ENCODE measurements around the gene LMAN2L. TPM values are rescaled to one million over a fixed set of nuclear protein-coding genes. Genes with fewer than 3 reads are reported as not detected.

LMAN2L gene
- total RNA-seq, 2 experiments from 2014 or later: 4.8 to 5.7 TPM

GRCh38 chr2:96692094-96692971 is 47.5 kb downstream of the LMAN2L start:
- H3K27ac Mint-ChIP-seq: no peak overlapping the region
- ATAC-seq: no peak

DNA sequence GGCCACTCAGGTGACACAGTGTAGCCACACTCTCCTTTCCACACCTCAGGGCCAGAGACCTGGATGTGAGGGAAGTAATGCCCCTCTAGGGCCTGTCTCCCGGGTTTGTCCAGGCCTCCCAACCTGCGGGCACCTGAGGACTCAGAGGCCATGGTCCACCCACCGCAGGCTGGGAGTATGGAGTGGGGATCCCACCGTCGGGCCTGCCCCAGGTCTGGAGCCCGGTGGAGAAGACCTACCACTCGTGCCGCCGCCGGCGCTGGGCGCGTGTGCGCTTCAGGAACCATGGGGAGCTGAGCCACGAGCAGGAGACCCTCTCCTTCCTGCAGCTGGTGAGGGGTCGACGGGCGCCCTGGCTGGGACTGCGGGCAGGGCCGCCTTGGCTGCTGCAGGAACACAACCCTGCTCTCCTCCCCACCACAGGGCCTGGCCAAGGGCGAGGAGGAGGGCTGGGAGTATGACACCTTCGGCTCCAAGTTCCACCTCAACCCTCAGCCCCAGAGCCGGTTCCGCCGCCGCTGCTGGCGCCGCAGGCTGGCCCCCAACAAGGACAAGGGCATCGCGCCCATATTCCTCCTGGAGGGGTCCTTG is 48.7 kb downstream of the LMAN2L start:
- no peaks in the 10 kb centered on the region for H3K9me3 Mint-ChIP-seq (ENCODE audit: low read depth)
- DNase-seq: no peak
- POLR2A ChIA-PET: no interaction called here
- H3K36me3 Mint-ChIP-seq (ENCODE audit: low read depth): no peaks in the 10 kb centered on the region
- CTCF ChIA-PET: no interaction called here
- ATAC-seq: no peak
- no peak overlapping the region for H3K27ac Mint-ChIP-seq
- H3K4me3 Mint-ChIP-seq: no peak overlapping the region
- H3K4me1 Mint-ChIP-seq: no peaks in the 10 kb centered on the region
- intact Hi-C loops (cut with DNase I, micrococcal nuclease): no loop called here
- H3K27me3 Mint-ChIP-seq: no peaks in the 10 kb centered on the region

More at GRCh38 chr2:96692094-96692971, 47.5 kb downstream of the LMAN2L start:
- ChIA-PET CTCF (interaction anchor here (0.6 kb wide), 2 partner anchors 260 to 1692 kb away, joined by 3 read pairs; no protein-coding TSS in a partner anchor), POLR2A (no interaction called here)
- H3K36me3 Mint-ChIP-seq (ENCODE audit: low read depth): no peaks in the 10 kb centered on the region
- no peaks in the 10 kb centered on the region for H3K4me1 Mint-ChIP-seq
- no peak for DNase-seq
- no peak overlapping the region for H3K4me3 Mint-ChIP-seq
- no peaks in the 10 kb centered on the region for H3K27me3 Mint-ChIP-seq
- intact Hi-C loops (cut with DNase I, micrococcal nuclease): no loop called here
- H3K9me3 Mint-ChIP-seq (ENCODE audit: low read depth): no peaks in the 10 kb centered on the region

GRCh38 chr2:96690306-96691021 is 49.4 kb downstream of the LMAN2L start:
- DNase-seq: no peak
- intact Hi-C loops (cut with DNase I, micrococcal nuclease): no loop called here
- ATAC-seq: no peak
- Mint-ChIP-seq H3K4me3 (no peak overlapping the region), H3K36me3 (ENCODE audit: low read depth) (no peaks in the 10 kb centered on the region), H3K27me3 (no peaks in the 10 kb centered on the region), H3K27ac (no peak overlapping the region), H3K4me1 (no peaks in the 10 kb centered on the region), H3K9me3 (ENCODE audit: low read depth) (no peaks in the 10 kb centered on the region)
- CTCF ChIA-PET: no interaction called here
- POLR2A ChIA-PET: no interaction called here

DNA sequence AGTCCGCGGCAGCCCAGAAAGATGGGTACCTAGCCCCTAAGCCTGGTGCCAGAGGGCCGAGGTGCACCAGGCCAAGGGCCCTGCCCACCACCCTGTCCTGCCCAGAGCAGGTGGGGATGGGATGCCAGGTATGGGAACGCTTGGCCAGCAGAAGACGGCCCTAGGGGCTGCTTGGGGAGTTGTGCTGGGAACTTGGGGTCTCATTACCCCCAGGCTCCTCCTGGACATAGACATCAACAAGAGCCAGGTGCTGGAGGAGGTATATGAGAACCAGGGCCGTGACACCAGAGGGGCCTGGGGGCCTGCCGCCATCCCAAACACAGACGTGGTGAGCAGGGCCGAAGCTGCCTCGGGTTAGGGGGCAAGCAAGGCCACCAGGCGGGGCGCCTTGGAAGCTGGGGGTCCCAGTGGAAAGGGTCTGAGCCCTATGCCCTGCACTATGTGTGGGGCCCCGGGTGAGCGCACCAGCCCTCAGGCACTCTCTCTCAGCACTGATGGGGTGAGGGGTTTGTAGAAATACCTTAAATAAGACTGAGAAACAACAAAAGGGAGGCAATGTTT is 50.4 kb downstream of the LMAN2L start:
- ChIA-PET POLR2A (no interaction called here), CTCF (no interaction called here)
- peaks cover 2% of the 10 kb centered on the region for H3K27me3 Mint-ChIP-seq
- no peak overlapping the region for H3K27ac Mint-ChIP-seq
- H3K4me1 Mint-ChIP-seq: no peaks in the 10 kb centered on the region
- no peak for ATAC-seq
- no peaks in the 10 kb centered on the region for H3K9me3 Mint-ChIP-seq (ENCODE audit: low read depth)
- no peak overlapping the region for H3K4me3 Mint-ChIP-seq
- DNase-seq: no peak
- intact Hi-C loops (cut with DNase I, micrococcal nuclease): no loop called here
- H3K36me3 Mint-ChIP-seq (ENCODE audit: low read depth): no peaks in the 10 kb centered on the region

GRCh38 chr2:96688649-96689430 is 51.0 kb downstream of the LMAN2L start:
- ChIA-PET POLR2A (no interaction called here), CTCF (no interaction called here)
- no peak overlapping the region for H3K4me3 Mint-ChIP-seq
- intact Hi-C loops (cut with DNase I, micrococcal nuclease): no loop called here
- no peaks in the 10 kb centered on the region for H3K4me1 Mint-ChIP-seq
- ATAC-seq (no peak), DNase-seq (no peak)
- H3K27ac Mint-ChIP-seq: no peak overlapping the region
- H3K27me3 Mint-ChIP-seq: peaks cover 4% of the 10 kb centered on the region
- no peaks in the 10 kb centered on the region for H3K9me3 Mint-ChIP-seq (ENCODE audit: low read depth)
- no peaks in the 10 kb centered on the region for H3K36me3 Mint-ChIP-seq (ENCODE audit: low read depth)

GRCh38 chr2:96687711-96688640 is 51.9 kb downstream of the LMAN2L start:
- ATAC-seq (no peak), DNase-seq (no peak)
- Mint-ChIP-seq H3K4me3 (no peak overlapping the region), H3K27ac (no peak overlapping the region), H3K4me1 (no peaks in the 10 kb centered on the region), H3K36me3 (ENCODE audit: low read depth) (no peaks in the 10 kb centered on the region), H3K9me3 (ENCODE audit: low read depth) (no peaks in the 10 kb centered on the region), H3K27me3 (peaks cover 4% of the 10 kb centered on the region)
- ChIA-PET CTCF (no interaction called here), POLR2A (no interaction called here)
- intact Hi-C loops (cut with DNase I, micrococcal nuclease): no loop called here

GRCh38 chr2:96687266-96687665 is 52.6 kb downstream of the LMAN2L start:
- POLR2A ChIA-PET: no interaction called here
- DNase-seq: no peak
- CTCF ChIA-PET: no interaction called here
- intact Hi-C loops (cut with DNase I, micrococcal nuclease): no loop called here
- Mint-ChIP-seq H3K36me3 (ENCODE audit: low read depth) (no peaks in the 10 kb centered on the region), H3K27ac (no peak overlapping the region), H3K4me1 (no peaks in the 10 kb centered on the region), H3K9me3 (ENCODE audit: low read depth) (no peaks in the 10 kb centered on the region), H3K4me3 (no peak overlapping the region), H3K27me3 (peaks cover 4% of the 10 kb centered on the region)
- ATAC-seq: no peak

GRCh38 chr2:96685577-96686459 is 54.0 kb downstream of the LMAN2L start:
- no peak overlapping the region for H3K4me3 Mint-ChIP-seq
- H3K4me1 Mint-ChIP-seq: no peaks in the 10 kb centered on the region
- no peaks in the 10 kb centered on the region for H3K36me3 Mint-ChIP-seq (ENCODE audit: low read depth)
- no peak for ATAC-seq
- H3K27ac Mint-ChIP-seq: no peak overlapping the region
- H3K27me3 Mint-ChIP-seq: peaks cover 4% of the 10 kb centered on the region
- ChIA-PET POLR2A (no interaction called here), CTCF (no interaction called here)
- no peaks in the 10 kb centered on the region for H3K9me3 Mint-ChIP-seq (ENCODE audit: low read depth)
- intact Hi-C loops (cut with DNase I, micrococcal nuclease): no loop called here
- DNase-seq: no peak

- Mint-ChIP-seq H3K27ac (no peak overlapping the region), H3K27me3 (peaks cover 7% of the 10 kb centered on the region), H3K9me3 (ENCODE audit: low read depth) (no peaks in the 10 kb centered on the region), H3K4me1 (no peaks in the 10 kb centered on the region), H3K36me3 (ENCODE audit: low read depth) (no peaks in the 10 kb centered on the region), H3K4me3 (no peak overlapping the region)
- DNase-seq (no peak), ATAC-seq (no peak)
- POLR2A ChIA-PET: no interaction called here
- CTCF ChIA-PET: no interaction called here
- intact Hi-C loops (cut with DNase I, micrococcal nuclease): no loop called here
These were observed 54.8 kb downstream of the LMAN2L start for GRCh38 chr2:96684883-96685576.
